AG09309 (cell line): Measurements from ENCODE around the gene SF3A2.

ENCODE experiments used
- DNase-seq: peaks from one replicate; pipeline ENCODE4 v3.0.0-alpha.2; 2010; ENCODE audit warnings: low read depth
- H3K4me3 ChIP-seq: 2 replicates; pipeline ENCODE4 v1.5.1; 2011; ENCODE audit warnings: mild to moderate bottlenecking, low read depth, low read length, moderate library complexity; ENCODE audit not compliant: control insufficient read depth
- CTCF ChIP-seq: IDR thresholded peaks from 2 replicates; pipeline ENCODE4 v1.5.1; 2011; ENCODE audit warnings: mild to moderate bottlenecking, low read depth, low read length, inconsistent platforms; ENCODE audit not compliant: insufficient read depth, control insufficient read depth; ENCODE audit errors: missing control alignments

Gene SF3A2

GRCh38 chr19:2236314-2237050 lies at the start of gene SF3A2, which contains the start of gene PLEKHJ1:
SF3A2 (plus strand) TSS chr19:2236824; CDS start chr19:2243419, 6,595 bp downstream.
PLEKHJ1 (minus strand) TSS chr19:2236329; CDS start chr19:2236248, 81 bp downstream.
- peak; percentile 84 for TF ChIP-seq CTCF
- H3K4me3 ChIP-seq = peak within 1 kb of the TSS; percentile 78
- peak; percentile 86 for DNase-seq

GRCh38 chr19:2187159-2187558 lies 49.5 kb upstream of the SF3A2 start:
- no peak overlapping the region for H3K4me3 ChIP-seq
- no peak for TF ChIP-seq CTCF
- no peak for DNase-seq

GRCh38 chr19:2188708-2189385 lies 47.8 kb upstream of the SF3A2 start:
- H3K4me3 ChIP-seq = no peak overlapping the region
- DNase-seq = no peak
- no peak for TF ChIP-seq CTCF

- no peak overlapping the region for H3K4me3 ChIP-seq
- DNase-seq = no peak
- TF ChIP-seq CTCF = no peak
These were observed 46.7 kb upstream of the SF3A2 start for GRCh38 chr19:2189880-2190279.

GRCh38 chr19:2190848-2191455 lies 45.7 kb upstream of the SF3A2 start:
- H3K4me3 ChIP-seq = no peak overlapping the region
- no peak for DNase-seq
- TF ChIP-seq CTCF = no peak

GRCh38 chr19:2191456-2192310 lies 44.9 kb upstream of the SF3A2 start:
- DNase-seq = no peak
- TF ChIP-seq CTCF = no peak
- H3K4me3 ChIP-seq = no peak overlapping the region
